Measurements from ENCODE around the gene NKTR.

- TF ChIP-seq CTCF (IDR thresholded peaks at IDR 0.05) (no peak), POLR2A (IDR thresholded peaks at IDR 0.05) (no peak)
Observed at GRCh38 chr3:42682301-42683070, 82.0 kb downstream of the NKTR start.

All from lower leg skin (tissue), 3 donors.